Fibroblast of the aortic adventitia (primary cell): Measurements from ENCODE around the gene NUDT6. TPM values are rescaled to one million over a fixed set of nuclear protein-coding genes. Genes with fewer than 3 reads are reported as not detected.

Source experiments
- DNase-seq: peaks from one replicate; pipeline ENCODE4 v3.0.0-alpha.2; 2010; ENCODE audit warnings: low read depth
- H3K4me3 ChIP-seq: 2 replicates; pipeline ENCODE4 v1.5.1; 2011; ENCODE audit warnings: low read depth, mild to moderate bottlenecking, control low read depth, low read length, moderate library complexity
- total RNA-seq: library from RNA; depleted of rRNA; stranded (reverse); fragments of >200 nt; gene quantifications from 2 replicates; pipeline ENCODE4 v1.2.3, GENCODE V29; 2012; ENCODE audit warnings: low replicate concordance
- TF ChIP-seq, protein P1 (sequence below): IDR thresholded peaks from 2 replicates; pipeline ENCODE4 v1.5.1; 2011; ENCODE audit warnings: mild to moderate bottlenecking, low read length, control low read depth, inconsistent platforms; ENCODE audit not compliant: insufficient read depth

The NUDT6 gene
- total RNA-seq, 1 donor, result 8.5 TPM

- H3K4me3 ChIP-seq, result no peak overlapping the region
- DNase-seq, result peak; percentile 64
- TF ChIP-seq, protein P1, sequence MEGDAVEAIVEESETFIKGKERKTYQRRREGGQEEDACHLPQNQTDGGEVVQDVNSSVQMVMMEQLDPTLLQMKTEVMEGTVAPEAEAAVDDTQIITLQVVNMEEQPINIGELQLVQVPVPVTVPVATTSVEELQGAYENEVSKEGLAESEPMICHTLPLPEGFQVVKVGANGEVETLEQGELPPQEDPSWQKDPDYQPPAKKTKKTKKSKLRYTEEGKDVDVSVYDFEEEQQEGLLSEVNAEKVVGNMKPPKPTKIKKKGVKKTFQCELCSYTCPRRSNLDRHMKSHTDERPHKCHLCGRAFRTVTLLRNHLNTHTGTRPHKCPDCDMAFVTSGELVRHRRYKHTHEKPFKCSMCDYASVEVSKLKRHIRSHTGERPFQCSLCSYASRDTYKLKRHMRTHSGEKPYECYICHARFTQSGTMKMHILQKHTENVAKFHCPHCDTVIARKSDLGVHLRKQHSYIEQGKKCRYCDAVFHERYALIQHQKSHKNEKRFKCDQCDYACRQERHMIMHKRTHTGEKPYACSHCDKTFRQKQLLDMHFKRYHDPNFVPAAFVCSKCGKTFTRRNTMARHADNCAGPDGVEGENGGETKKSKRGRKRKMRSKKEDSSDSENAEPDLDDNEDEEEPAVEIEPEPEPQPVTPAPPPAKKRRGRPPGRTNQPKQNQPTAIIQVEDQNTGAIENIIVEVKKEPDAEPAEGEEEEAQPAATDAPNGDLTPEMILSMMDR, result no peak
These were observed 7.5 kb downstream of the NUDT6 start for GRCh38 chr4:122914938-122915337.

DNA sequence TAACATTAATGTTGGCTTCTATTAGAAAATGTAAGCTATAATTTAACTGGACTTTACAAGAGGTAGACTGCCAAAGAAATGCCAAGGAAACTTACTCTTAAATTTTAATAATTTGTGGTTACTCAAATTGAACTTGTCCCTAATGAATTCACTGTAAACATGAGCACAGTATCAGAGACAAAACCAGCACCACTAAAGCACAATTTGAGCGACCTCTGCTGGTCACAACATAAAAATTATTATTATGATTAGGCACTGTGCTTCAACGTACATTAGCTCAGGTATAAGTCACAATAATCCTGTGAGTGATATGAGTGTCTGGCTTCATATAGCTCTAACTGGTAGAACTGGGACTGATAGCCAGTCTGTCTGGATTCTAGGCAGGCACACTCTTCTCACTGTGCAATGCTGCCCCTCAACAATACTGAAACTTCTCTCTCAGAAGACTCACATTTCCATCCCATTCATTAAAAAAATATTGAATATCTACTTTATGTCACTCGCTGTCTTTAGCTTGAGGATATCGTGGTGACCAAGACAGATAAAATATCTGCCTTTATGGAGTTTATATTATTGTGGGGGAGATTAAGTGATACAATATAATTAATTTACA is 8.0 kb downstream of the NUDT6 start:
- peak; percentile 79 for DNase-seq
- no peak overlapping the region for H3K4me3 ChIP-seq
- TF ChIP-seq, protein P1, result peak; percentile 52

GRCh38 chr4:122912810-122913575 is 9.4 kb downstream of the NUDT6 start:
- H3K4me3 ChIP-seq, result no peak overlapping the region
- TF ChIP-seq, protein P1, result no peak
- no peak for DNase-seq

GRCh38 chr4:122911588-122911987 is 10.8 kb downstream of the NUDT6 start:
- DNase-seq, result no peak
- TF ChIP-seq, protein P1, result no peak
- H3K4me3 ChIP-seq, result no peak overlapping the region

GRCh38 chr4:122909683-122910082 is 12.7 kb downstream of the NUDT6 start:
- TF ChIP-seq, protein P1, result no peak
- no peak overlapping the region for H3K4me3 ChIP-seq
- no peak for DNase-seq

DNA sequence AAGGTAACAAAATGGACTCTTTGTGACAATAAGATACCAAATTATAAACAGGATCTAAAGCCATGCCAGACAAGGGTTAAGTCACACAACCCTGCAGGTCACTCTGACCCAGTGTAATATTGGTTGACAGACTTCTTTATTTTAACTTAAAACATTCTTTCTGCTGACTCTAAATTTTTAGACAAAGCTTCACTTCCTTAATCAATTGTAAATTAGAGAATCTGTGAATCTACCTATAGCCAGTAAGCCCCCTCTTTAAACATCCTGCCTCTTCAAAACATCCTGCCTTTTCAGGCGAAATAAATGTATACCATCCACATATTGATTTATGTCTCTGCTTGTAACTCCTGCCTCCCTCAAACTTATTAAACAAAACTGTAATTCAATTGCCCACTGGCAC is 14.2 kb downstream of the NUDT6 start:
- no peak for DNase-seq
- no peak overlapping the region for H3K4me3 ChIP-seq
- TF ChIP-seq, protein P1, result no peak
